ENCODE data around the gene RASGRP2.

Gene RASGRP2

DNA sequence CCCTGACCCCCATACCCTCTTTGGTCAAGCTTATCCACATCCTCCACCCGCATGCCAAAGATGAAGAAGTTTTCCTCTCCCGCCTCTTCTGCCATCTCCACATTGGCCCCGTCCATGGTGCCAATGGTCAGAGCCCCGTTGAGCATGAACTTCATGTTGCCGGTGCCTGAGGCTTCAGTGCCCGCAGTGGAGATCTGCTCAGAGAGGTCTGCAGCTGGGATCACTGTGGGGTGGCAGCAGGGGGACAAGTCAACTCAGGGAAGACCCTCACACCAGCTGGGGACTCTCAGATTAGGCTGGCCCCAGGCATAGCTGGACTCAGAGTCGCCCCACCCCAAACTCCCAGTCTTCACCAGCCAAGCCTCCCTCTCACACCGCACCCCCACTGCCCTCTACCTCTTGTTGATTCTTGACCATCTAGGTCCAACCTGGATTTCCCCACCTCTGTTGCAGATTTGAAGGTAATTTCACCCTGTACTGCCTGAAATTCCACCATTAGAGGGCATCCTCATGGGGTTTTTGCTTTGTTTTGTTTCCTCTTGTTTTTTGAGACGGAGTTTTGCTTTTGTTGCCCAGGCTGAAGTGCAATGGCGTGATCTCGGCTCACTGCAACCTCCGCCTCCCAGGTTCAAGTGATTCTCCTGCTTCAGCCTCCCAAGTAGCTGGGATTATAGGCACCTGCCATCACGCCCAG lies 6.6 kb upstream of the RASGRP2 start:
- DNase-seq (ENCODE audit: low spot score) = no peak

DNA sequence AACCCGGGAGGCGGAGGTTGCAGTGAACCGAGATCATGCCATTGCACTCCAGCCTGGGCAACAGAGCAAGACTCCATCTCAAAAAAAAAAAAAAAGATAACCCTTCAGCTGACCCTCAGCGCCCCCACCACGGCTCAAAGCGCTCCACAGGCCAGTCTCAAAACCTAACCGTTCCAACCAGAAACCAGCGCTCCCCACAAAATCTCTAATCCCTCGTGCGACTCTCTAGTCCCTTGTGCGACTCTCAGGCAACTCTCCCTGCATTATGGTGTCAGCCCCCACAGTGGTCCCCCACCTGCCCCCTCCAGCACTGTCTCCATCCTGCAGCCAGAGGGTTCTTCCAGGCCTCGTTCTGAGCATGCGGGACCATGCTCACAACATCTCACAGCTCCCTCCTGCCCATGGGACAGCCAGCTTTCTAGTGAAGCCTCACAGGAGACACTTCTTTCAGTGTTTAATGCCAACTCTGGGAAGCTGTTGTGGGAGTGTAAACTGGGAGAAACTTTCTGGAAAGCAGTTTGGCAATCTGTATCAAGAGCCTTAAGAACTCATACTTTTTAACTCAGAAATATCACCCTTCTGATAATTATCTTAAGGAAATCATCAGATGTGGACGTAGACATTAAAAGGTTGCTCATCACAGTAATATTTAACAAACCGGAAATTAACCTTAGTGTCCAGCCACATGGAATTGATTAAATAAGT lies 4.2 kb upstream of the RASGRP2 start:
- TF ChIP-seq, protein P1, sequence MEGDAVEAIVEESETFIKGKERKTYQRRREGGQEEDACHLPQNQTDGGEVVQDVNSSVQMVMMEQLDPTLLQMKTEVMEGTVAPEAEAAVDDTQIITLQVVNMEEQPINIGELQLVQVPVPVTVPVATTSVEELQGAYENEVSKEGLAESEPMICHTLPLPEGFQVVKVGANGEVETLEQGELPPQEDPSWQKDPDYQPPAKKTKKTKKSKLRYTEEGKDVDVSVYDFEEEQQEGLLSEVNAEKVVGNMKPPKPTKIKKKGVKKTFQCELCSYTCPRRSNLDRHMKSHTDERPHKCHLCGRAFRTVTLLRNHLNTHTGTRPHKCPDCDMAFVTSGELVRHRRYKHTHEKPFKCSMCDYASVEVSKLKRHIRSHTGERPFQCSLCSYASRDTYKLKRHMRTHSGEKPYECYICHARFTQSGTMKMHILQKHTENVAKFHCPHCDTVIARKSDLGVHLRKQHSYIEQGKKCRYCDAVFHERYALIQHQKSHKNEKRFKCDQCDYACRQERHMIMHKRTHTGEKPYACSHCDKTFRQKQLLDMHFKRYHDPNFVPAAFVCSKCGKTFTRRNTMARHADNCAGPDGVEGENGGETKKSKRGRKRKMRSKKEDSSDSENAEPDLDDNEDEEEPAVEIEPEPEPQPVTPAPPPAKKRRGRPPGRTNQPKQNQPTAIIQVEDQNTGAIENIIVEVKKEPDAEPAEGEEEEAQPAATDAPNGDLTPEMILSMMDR (IDR thresholded peaks at IDR 0.05; ENCODE audit: extremely low read depth, missing control alignments) = no peak
- DNase-seq (ENCODE audit: low spot score) = no peak

More for the DNA sequence above, 6.6 kb upstream of the RASGRP2 start:
- TF ChIP-seq, protein P1 (IDR thresholded peaks at IDR 0.05; ENCODE audit: extremely low read depth, missing control alignments) = no peak

DNA sequence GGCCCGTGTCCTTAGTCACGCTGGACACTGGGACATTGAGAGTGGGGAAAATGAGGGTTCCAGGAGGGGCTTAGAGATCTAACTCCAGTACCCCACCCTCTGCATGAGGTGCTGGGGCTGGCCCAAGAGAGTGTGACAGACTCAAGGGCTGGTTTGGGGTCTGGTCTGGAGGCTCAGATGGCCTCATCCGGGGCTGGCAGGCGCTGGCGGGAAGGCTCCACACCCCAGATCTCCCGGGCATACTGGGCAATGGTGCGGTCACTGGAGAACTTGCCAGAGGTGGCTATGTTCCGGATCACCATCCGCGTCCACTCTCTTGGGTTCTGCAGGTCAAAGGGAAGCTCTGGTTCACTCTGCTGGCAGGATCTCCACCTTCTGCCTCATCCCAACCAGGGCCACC lies 2.5 kb upstream of the RASGRP2 start:
- TF ChIP-seq, protein P1 (IDR thresholded peaks at IDR 0.05; ENCODE audit: extremely low read depth, missing control alignments) = no peak
- no peak for DNase-seq (ENCODE audit: low spot score)

DNA sequence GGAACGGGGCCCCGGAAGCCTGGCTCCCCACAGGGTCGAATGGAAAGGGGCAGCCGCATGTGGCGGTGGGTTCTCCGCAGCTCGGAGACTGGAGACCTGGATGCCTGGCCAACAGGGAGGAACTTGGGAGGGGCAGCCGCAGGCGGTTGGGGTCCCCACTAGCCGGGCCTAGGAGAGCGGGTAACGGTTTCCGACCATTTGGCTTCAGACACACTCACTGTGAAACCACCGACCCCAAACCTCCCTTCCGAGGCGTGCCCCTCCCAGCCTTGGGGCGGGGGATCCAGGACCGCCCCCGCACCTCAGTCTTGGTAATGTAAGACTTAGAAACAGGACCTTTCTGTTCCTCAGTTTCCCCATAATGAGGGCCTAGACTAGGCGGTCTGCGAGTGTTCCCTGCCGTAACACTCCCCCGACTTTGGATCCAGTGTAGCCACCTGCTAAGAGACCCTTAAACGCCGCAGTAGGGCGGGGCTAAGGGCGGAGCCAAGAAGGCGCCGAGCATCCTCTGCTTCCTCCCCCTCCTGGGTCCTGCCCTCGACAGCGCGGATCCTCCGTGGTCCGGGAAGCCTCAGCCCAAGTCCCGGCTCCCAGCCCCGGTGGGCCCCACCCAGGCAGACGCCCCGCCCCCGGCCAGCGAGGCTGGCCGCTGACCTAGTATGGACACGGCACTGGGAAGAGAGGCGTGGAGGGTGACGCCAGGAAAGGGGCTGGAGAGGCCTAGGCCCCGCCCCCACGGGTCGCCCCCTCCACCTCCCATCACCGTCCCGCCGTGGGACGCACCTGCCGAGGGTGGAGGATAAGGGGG lies 1.8 kb upstream of the RASGRP2 start:
- DNase-seq (ENCODE audit: low spot score) = peak; percentile 87

DNA sequence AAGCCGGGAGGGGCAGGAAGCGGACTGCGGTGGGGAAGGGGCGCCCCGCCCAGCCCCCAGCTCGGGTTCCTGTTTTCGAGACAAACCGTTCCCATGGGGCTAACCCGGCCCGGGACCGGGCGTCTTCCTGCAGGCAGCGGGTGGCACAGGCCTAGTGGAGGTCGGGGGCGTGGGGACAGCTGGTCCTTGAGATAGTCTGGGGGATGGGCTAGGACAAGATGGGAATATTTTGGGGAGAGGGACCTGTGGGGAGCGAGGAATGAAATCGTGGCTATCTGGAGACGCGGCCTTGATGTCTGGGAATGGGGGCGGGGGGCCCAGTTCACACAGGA lies 1.2 kb upstream of the RASGRP2 start:
- DNase-seq (ENCODE audit: low spot score) = no peak
- TF ChIP-seq, protein P1 (IDR thresholded peaks at IDR 0.05; ENCODE audit: extremely low read depth, missing control alignments) = no peak

More for the DNA sequence above, 1.8 kb upstream of the RASGRP2 start:
- TF ChIP-seq, protein P1 (IDR thresholded peaks at IDR 0.05; ENCODE audit: extremely low read depth, missing control alignments) = no peak

DNA sequence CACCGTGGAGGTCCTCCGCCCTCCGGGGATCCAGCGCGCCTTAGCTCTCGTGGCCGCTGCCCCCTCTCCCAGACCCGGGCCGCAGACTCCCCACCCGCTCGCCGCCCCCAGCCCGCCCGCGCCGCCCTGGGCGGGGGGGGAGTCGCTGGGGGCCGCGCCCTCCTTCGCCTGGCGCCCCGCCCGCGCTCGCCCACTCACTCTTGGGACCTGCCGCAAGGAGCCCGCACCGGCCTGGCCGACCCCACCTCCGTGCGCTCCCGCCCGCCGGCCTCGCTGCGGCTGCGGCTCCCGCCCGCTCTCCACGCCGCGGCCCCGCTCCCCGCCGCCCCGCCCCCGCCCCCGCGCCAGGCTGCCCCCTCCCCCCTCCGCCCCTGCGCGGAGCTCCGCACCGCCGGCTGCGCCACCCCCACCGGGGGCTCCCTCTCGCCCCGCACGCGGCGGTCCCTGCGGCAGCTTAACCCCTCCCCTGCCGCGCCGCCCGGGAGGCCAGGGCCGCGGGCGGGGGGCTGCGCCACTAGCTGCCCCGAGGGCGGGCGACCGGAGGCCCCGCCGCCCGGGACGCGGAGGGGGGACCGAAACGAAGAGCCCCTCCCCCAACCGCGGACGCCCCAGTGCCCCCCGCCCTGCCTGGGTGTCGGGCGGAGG lies 724 bp upstream of the RASGRP2 start:
- TF ChIP-seq, protein P1 (IDR thresholded peaks at IDR 0.05; ENCODE audit: extremely low read depth, missing control alignments) = no peak
- DNase-seq (ENCODE audit: low spot score) = peak; percentile 85

Data from GM20000 (cell line).